IMR-90 (cell line): Measurements from ENCODE around the gene KIAA0232. TPM values are rescaled to one million over a fixed set of nuclear protein-coding genes. Genes with fewer than 3 reads are reported as not detected.

Source experiments
- ATAC-seq: fragments of 200-7000 bp; cut with Tn5 transposase; 2 replicates; pipeline ENCODE4 v1.9.1; 2020; ENCODE audit warnings: low read depth, mild to moderate bottlenecking, moderate library complexity
- BruUV-seq: library from RNA; stranded (reverse); fragments of 400-500 nt; replicated peaks from 2 replicates; lab custom pipeline; 2021; lab: Mats Ljungman, UMichigan
- CTCF ChIA-PET: fragments of 300-600 bp; formaldehyde crosslinking; extraction: SDS; loops from one replicate; lab custom pipeline; 2021; ENCODE audit warnings: antibody characterized with exemption; lab: Yijun Ruan, JAX
- POLR2A ChIA-PET: fragments of 300-600 bp; sonication (Branson Sonifier 250); formaldehyde crosslinking; loops from one replicate; lab custom pipeline; 2022; ENCODE audit warnings: antibody characterized with exemption; ENCODE audit not compliant: unreplicated experiment; lab: Charles Lee
- DNase-seq: peaks from one replicate; pipeline ENCODE4 v3.0.0; 2013
- H2AFZ ChIP-seq: replicated peaks from 2 replicates; pipeline ENCODE3; 2013; ENCODE audit warnings: low read length, mild to moderate bottlenecking; ENCODE audit not compliant: poor library complexity
- H2AK5ac ChIP-seq: 2 replicates; pipeline ENCODE4 v1.6.1; 2013; ENCODE audit warnings: low read depth, low read length, inconsistent platforms
- H2AK9ac ChIP-seq: replicated peaks from 2 replicates; pipeline ENCODE3; 2013; ENCODE audit warnings: mild to moderate bottlenecking, low read depth, low read length, moderate library complexity; ENCODE audit not compliant: poor library complexity
- H2BK120ac ChIP-seq: 2 replicates; pipeline ENCODE4 v1.6.1; 2013; ENCODE audit warnings: low read depth, low read length, inconsistent platforms
- H2BK15ac ChIP-seq: 3 replicates; pipeline ENCODE4 v1.6.1; 2013; ENCODE audit warnings: low read depth, low read length, inconsistent platforms
- H2BK20ac ChIP-seq: 2 replicates; pipeline ENCODE4 v1.6.1; 2013; ENCODE audit warnings: low read depth, mild to moderate bottlenecking, inconsistent platforms, low read length, moderate library complexity
- H2BK5ac ChIP-seq: 2 replicates; pipeline ENCODE4 v1.6.1; 2013; ENCODE audit warnings: mild to moderate bottlenecking, low read depth, low read length, inconsistent platforms; ENCODE audit not compliant: poor library complexity, severe bottlenecking
- H3K14ac ChIP-seq: replicated peaks from 2 replicates; pipeline ENCODE4 v1.6.1; 2013; ENCODE audit warnings: low read depth, low read length, inconsistent platforms
- H3K18ac ChIP-seq: 2 replicates; pipeline ENCODE4 v1.6.1; 2013; ENCODE audit warnings: low read depth, low read length, control low read depth
- H3K23ac ChIP-seq: 2 replicates; pipeline ENCODE4 v1.6.1; 2013; ENCODE audit warnings: low read depth, low read length, inconsistent platforms
- H3K27ac ChIP-seq: 2 replicates; pipeline ENCODE4 v1.5.1; 2013; ENCODE audit warnings: mild to moderate bottlenecking, control low read depth, low read length; ENCODE audit not compliant: insufficient read depth
- H3K27me3 ChIP-seq: 2 replicates; pipeline ENCODE4 v1.6.1; 2013; ENCODE audit warnings: low read length; ENCODE audit not compliant: control insufficient read depth, insufficient read depth
- H3K36me3 ChIP-seq: 2 replicates; pipeline ENCODE4 v1.6.1; 2013; ENCODE audit warnings: low read length, mixed read lengths; ENCODE audit not compliant: control insufficient read depth, insufficient read depth
- H3K4ac ChIP-seq: 2 replicates; pipeline ENCODE4 v1.6.1; 2013; ENCODE audit warnings: low read depth, low read length, inconsistent platforms
- H3K4me1 ChIP-seq: 2 replicates; pipeline ENCODE4 v1.6.1; 2013; ENCODE audit warnings: low read length, mixed read lengths; ENCODE audit not compliant: control insufficient read depth, insufficient read depth
- H3K4me2 ChIP-seq: 2 replicates; pipeline ENCODE4 v1.6.1; 2013; ENCODE audit warnings: low read depth, mild to moderate bottlenecking, control low read depth, low read length, moderate library complexity
- H3K4me3 ChIP-seq: 2 replicates; pipeline ENCODE4 v1.5.1; 2013; ENCODE audit warnings: low read depth, mild to moderate bottlenecking, control low read depth, low read length, moderate library complexity; ENCODE audit not compliant: insufficient read depth
- H3K56ac ChIP-seq: 2 replicates; pipeline ENCODE4 v1.6.1; 2013; ENCODE audit warnings: low read length, inconsistent platforms; ENCODE audit not compliant: insufficient read depth; ENCODE audit errors: extremely low read depth
- H3K79me1 ChIP-seq, 2 experiments: 2 replicates each; pipeline ENCODE4 v1.6.1; 2013; ENCODE audit warnings: low read length in 2 of 2, inconsistent platforms in 1 of 2, low read depth in 1 of 2
- H3K9ac ChIP-seq: 2 replicates; pipeline ENCODE4 v1.6.1; 2013; ENCODE audit warnings: low read depth, low read length, control low read depth
- H3K9me1 ChIP-seq: 2 replicates; pipeline ENCODE4 v1.6.1; 2013; ENCODE audit warnings: low read length, inconsistent platforms; ENCODE audit not compliant: insufficient read depth
- H3K9me3 ChIP-seq: 2 replicates; pipeline ENCODE4 v1.6.1; 2013; ENCODE audit warnings: low read length; ENCODE audit not compliant: control insufficient read depth, insufficient read depth
- H4K20me1 ChIP-seq: 2 replicates; pipeline ENCODE4 v1.6.1; 2013; ENCODE audit warnings: low read length, inconsistent platforms; ENCODE audit not compliant: insufficient read depth
- H4K5ac ChIP-seq: 2 replicates; pipeline ENCODE4 v1.6.1; 2013; ENCODE audit warnings: mild to moderate bottlenecking, low read depth, low read length, control low read depth
- H4K8ac ChIP-seq, 2 experiments: 2 replicates each; pipeline ENCODE4 v1.6.1; 2013; ENCODE audit warnings: low read depth in 2 of 2, low read length in 2 of 2, control low read depth in 1 of 2, inconsistent platforms in 1 of 2
- H4K91ac ChIP-seq: 2 replicates; pipeline ENCODE4 v1.6.1; 2013; ENCODE audit warnings: low read depth, low read length, inconsistent platforms; ENCODE audit not compliant: insufficient read depth
- MXI1 ChIP-seq: IDR thresholded peaks from 2 replicates; pipeline ENCODE4 v1.6.1; 2012; ENCODE audit warnings: low read depth, mild to moderate bottlenecking, low read length, moderate library complexity, borderline replicate concordance
- WGBS, 2 experiments: methylation state at CpG; one replicate each; pipeline versions ENCODE4 v1.1.5 to v1.1.7; 2013; ENCODE audit warnings: missing lambda C conversion rate in 2 of 2; ENCODE audit not compliant: insufficient read length in 1 of 2; ENCODE audit errors: extremely low coverage in 2 of 2; 5-methylcytosine and 5-hydroxymethylcytosine counted together
- dilution Hi-C: fragments of 300-500 bp; cut with HindIII; formaldehyde crosslinking; loops from one replicate; pipeline ENCODE4 v1.14.3; 2018; ENCODE audit warnings: low sequenced_read_pairs; ENCODE audit not compliant: unreplicated experiment
- in situ Hi-C: fragments of 300-500 bp; cut with MboI; formaldehyde crosslinking; loops from 3 replicates; pipeline ENCODE4 v1.14.3; 2019; ENCODE audit warnings: low sequenced_read_pairs, inconsistent platforms, mixed read lengths
- intact Hi-C: fragments of 100-400 bp; cut with micrococcal nuclease; formaldehyde crosslinking; loops from 2 replicates; pipeline ENCODE4 v1.10.0; 2022
- polyA plus RNA-seq, 3 experiments: library from polyadenylated mRNA; depleted of rRNA; stranded (reverse); fragments of >200 nt; gene quantifications; 2 replicates each; pipeline ENCODE4 v1.2.3, GENCODE V29; 2012; ENCODE audit warnings: low replicate concordance in 1 of 3
- total RNA-seq: library from RNA; depleted of rRNA; stranded (reverse); fragments of >200 nt; gene quantifications from 2 replicates; pipeline ENCODE4 v1.2.3, GENCODE V29; 2012

KIAA0232 gene
- total and polyA plus RNA-seq, 2 of the 4 experiments (the other 2 are of a cell fraction): 6.8 to 19.5 TPM

DNA sequence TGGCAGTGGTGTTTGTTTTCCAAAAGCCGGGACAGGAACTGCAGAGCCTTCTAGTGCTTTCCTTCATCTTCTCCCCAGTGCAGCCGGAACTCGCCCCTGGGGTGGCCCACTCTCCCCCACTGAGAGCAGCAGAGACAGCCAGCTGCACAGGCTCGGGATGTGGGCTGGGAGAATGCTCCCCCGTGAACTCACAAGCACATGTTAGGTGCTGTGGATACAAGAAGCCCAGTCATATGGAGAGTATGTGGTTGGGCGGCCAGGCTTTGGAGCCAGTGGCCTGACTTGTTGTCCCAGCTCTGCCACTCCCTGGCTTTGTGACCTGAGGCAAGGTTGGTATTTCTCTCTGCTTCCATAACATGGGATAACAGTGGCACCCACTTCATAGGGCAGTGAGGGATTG lies 9.4 kb upstream of the KIAA0232 start:
- TF ChIP-seq MXI1: no peak
- no peak overlapping the region for H2BK20ac ChIP-seq
- POLR2A ChIA-PET: no interaction called here
- no TSS peak for BruUV-seq
- in situ Hi-C loops (no loop called here), intact Hi-C loops (no loop called here), dilution Hi-C loops (no loop called here)
- H4K20me1 ChIP-seq: no peaks in the 10 kb centered on the region
- WGBS, 2 experiments: no CpG with 5 or more reads among the region's 6 CpGs
- no peak overlapping the region for H4K91ac ChIP-seq
- no peaks in the 10 kb centered on the region for H3K79me1 ChIP-seq
- CTCF ChIA-PET: no interaction called here
- ATAC-seq (no peak; the same call in 1 of the 2 replicates), DNase-seq (peak; percentile 15)
- H3K56ac ChIP-seq: no peak overlapping the region
- no peaks in the 10 kb centered on the region for H3K9me3 ChIP-seq
- H3K9me1 ChIP-seq: no peaks in the 10 kb centered on the region
- H3K9ac ChIP-seq: no peak overlapping the region
- H3K23ac ChIP-seq: no peak overlapping the region
- no peak overlapping the region for H2BK120ac ChIP-seq
- peak overlapping the region; percentile 13 for H2AFZ ChIP-seq
- no peak overlapping the region for H3K4ac ChIP-seq
- H3K27me3 ChIP-seq: peaks cover 26% of the 10 kb centered on the region
- H3K4me2 ChIP-seq: no peak overlapping the region
- H3K4me1 ChIP-seq: peaks cover 3% of the 10 kb centered on the region
- H3K14ac ChIP-seq: no peak overlapping the region
- H3K4me3 ChIP-seq: no peak overlapping the region
- no peak overlapping the region for H2AK5ac ChIP-seq
- no peak overlapping the region for H2BK5ac ChIP-seq
- no peaks in the 10 kb centered on the region for H3K36me3 ChIP-seq
- H4K8ac ChIP-seq: no peak overlapping the region
- H3K27ac ChIP-seq: no peak overlapping the region
- H2AK9ac ChIP-seq: no peak overlapping the region
- no peak overlapping the region for H2BK15ac ChIP-seq
- no peak overlapping the region for H4K5ac ChIP-seq
- no peak overlapping the region for H3K18ac ChIP-seq
